Upper lobe of left lung (tissue), 6 donors: ENCODE data around the gene ANKRD11. TPM values are rescaled to one million over a fixed set of nuclear protein-coding genes. Genes with fewer than 3 reads are reported as not detected.

ENCODE experiments used
- ATAC-seq, 2 donors: fragments of 200-7000 bp; cut with Tn5 transposase; one replicate each; pipeline ENCODE4 v1.9.1; 2022; ENCODE audit warnings: mild to moderate bottlenecking in 2 of 2, moderate library complexity in 2 of 2; ENCODE audit not compliant: low FRiP score in 2 of 2
- DNase-seq, 2 donors: peaks; one replicate each; pipeline ENCODE4 v3.0.0-alpha.2; 2019 to 2020
- H3K27ac ChIP-seq, 4 donors: fragments of 200-600 bp; sonication (generic); one replicate each; pipeline ENCODE4 v1.5.1; 2016 to 2019
- H3K27me3 ChIP-seq, 4 donors: fragments of 200-600 bp; sonication (generic); one replicate each; pipeline ENCODE4 v1.5.1; 2017 to 2019
- H3K36me3 ChIP-seq, 4 donors: fragments of 200-600 bp; sonication (generic); one replicate each; pipeline ENCODE4 v1.5.1; 2016 to 2019
- H3K4me1 ChIP-seq, 4 donors: fragments of 200-600 bp; sonication (generic); one replicate each; pipeline ENCODE4 v1.5.1; 2018 to 2019
- H3K4me3 ChIP-seq, 4 donors: fragments of 200-600 bp; sonication (generic); one replicate each; pipeline ENCODE4 v1.5.1; 2017 to 2019; ENCODE audit warnings: mild to moderate bottlenecking in 2 of 4, moderate library complexity in 1 of 4
- H3K9me3 ChIP-seq, 4 donors: fragments of 200-600 bp; sonication (generic); one replicate each; pipeline ENCODE4 v1.5.1; 2018 to 2019
- CTCF ChIP-seq, 6 experiments: fragments of 450-650 bp in 4 of 6; fragments of 200-600 bp in 2 of 6; sonication (generic) in 2 of 6; IDR thresholded peaks; one replicate each; pipeline ENCODE4 v1.5.1; 2016 to 2019; ENCODE audit warnings: antibody characterized with exemption in 6 of 6
- EP300 ChIP-seq, 4 donors: sonication (generic); formaldehyde crosslinking; IDR thresholded peaks; one replicate each; pipeline ENCODE4 v1.5.1; 2017; ENCODE audit warnings: antibody characterized with exemption in 4 of 4, control low read depth in 2 of 4
- POLR2A ChIP-seq, 4 donors: fragments of 450-650 bp; IDR thresholded peaks; one replicate each; pipeline ENCODE4 v1.5.1; 2016 to 2017; ENCODE audit warnings: antibody characterized with exemption in 4 of 4, mild to moderate bottlenecking in 2 of 4
- POLR2AphosphoS5 ChIP-seq, 2 donors: sonication (generic); formaldehyde crosslinking; IDR thresholded peaks; one replicate each; pipeline ENCODE4 v1.5.1; 2017; ENCODE audit warnings: antibody characterized with exemption in 2 of 2
- WGBS, 2 donors: methylation state at CpG; one replicate each; pipeline ENCODE4 v1.1.5; 2017 to 2018; 5-methylcytosine and 5-hydroxymethylcytosine counted together
- small RNA-seq, 4 donors: library from RNA; depleted of rRNA; stranded (forward); fragments of <200 nt; gene quantifications; one replicate each; pipeline ENCODE3, GENCODE V24; 2016
- total RNA-seq, 6 donors: library from RNA; depleted of rRNA in 4 of 6; stranded (reverse); fragments of >200 nt in 4 of 6; gene quantifications; one replicate each; pipeline versions ENCODE4 v1.1.0 to v1.2.1, GENCODE V29; 2016 to 2021
- donor health status: DM: no; HTN: no; CAD: no; lungs with moderate emphysema.
- donor health status: DM: no; HTN: yes; CAD: no; lungs with severe emphysema.

The ANKRD11 gene
- total RNA-seq, 6 donors from 2014 or later: 92.4 to 313 (median 134) TPM

GRCh38 chr16:89230255-89230654, 260.1 kb downstream of the ANKRD11 start:
- H3K4me1 ChIP-seq: peaks cover 0 to 5% (median 2%) of the 10 kb centered on the region in 4 donors
- no peak for ATAC-seq
- H3K4me3 ChIP-seq: no peak overlapping the region
- peaks cover 0 to 16% (median 3%) of the 10 kb centered on the region in 4 donors for H3K9me3 ChIP-seq
- no peak for TF ChIP-seq POLR2AphosphoS5 (IDR thresholded peaks at IDR 0.05)
- no peak for TF ChIP-seq POLR2A (IDR thresholded peaks at IDR 0.05)
- no peak for TF ChIP-seq EP300 (IDR thresholded peaks at IDR 0.05)
- TF ChIP-seq CTCF (IDR thresholded peaks at IDR 0.05): no peak
- WGBS, 2 donors: 95 to 100% methylated on average over 4 to 14 of the region's 14 CpGs
- DNase-seq: no peak
- peaks cover 17 to 77% (median 51%) of the 10 kb centered on the region in 4 donors for H3K36me3 ChIP-seq
- H3K27me3 ChIP-seq: no peaks in the 10 kb centered on the region
- no peak overlapping the region for H3K27ac ChIP-seq

GRCh38 chr16:89224665-89225064, 265.7 kb downstream of the ANKRD11 start:
- Histone ChIP-seq H3K27ac (no peak overlapping the region), H3K9me3 (peaks cover 0 to 16% (median 3%) of the 10 kb centered on the region in 4 donors), H3K4me3 (no peak overlapping the region), H3K4me1 (peaks cover 0 to under 1% (median under 1%) of the 10 kb centered on the region in 4 donors), H3K27me3 (no peaks in the 10 kb centered on the region), H3K36me3 (peaks cover 26 to 83% (median 69%) of the 10 kb centered on the region in 4 donors)
- DNase-seq: no peak
- WGBS, 2 donors: 89 to 94% methylated on average over 8 to 10 of the region's 10 CpGs
- no peak for TF ChIP-seq EP300 (IDR thresholded peaks at IDR 0.05)
- no peak for TF ChIP-seq POLR2A (IDR thresholded peaks at IDR 0.05)
- TF ChIP-seq POLR2AphosphoS5 (IDR thresholded peaks at IDR 0.05): no peak
- TF ChIP-seq CTCF (IDR thresholded peaks at IDR 0.05): no peak
- no peak for ATAC-seq

- no peak for TF ChIP-seq EP300 (IDR thresholded peaks at IDR 0.05)
- TF ChIP-seq POLR2AphosphoS5 (IDR thresholded peaks at IDR 0.05): no peak
- no peak for TF ChIP-seq CTCF (IDR thresholded peaks at IDR 0.05)
- no peak for TF ChIP-seq POLR2A (IDR thresholded peaks at IDR 0.05)
- H3K9me3 ChIP-seq: peaks cover 0 to 14% (median 3%) of the 10 kb centered on the region in 4 donors
- H3K36me3 ChIP-seq: peaks cover 26 to 75% (median 63%) of the 10 kb centered on the region in 4 donors
- peaks cover 8 to 18% (median 12%) of the 10 kb centered on the region in 4 donors for H3K4me1 ChIP-seq
- no peaks in the 10 kb centered on the region for H3K27me3 ChIP-seq
- DNase-seq: no peak
- ATAC-seq: no peak
- WGBS, 2 donors: 95% methylated on average over 21 of the region's 21 CpGs
- no peak overlapping the region for H3K4me3 ChIP-seq
- H3K27ac ChIP-seq: no peak overlapping the region
Measured at GRCh38 chr16:89222931-89223330, 267.4 kb downstream of the ANKRD11 start.

- H3K9me3 ChIP-seq: peaks cover 0 to under 1% (median 0%) of the 10 kb centered on the region in 4 donors
- H3K27me3 ChIP-seq: no peaks in the 10 kb centered on the region
- no peak overlapping the region for H3K27ac ChIP-seq
- H3K36me3 ChIP-seq: peaks cover 20 to 62% (median 50%) of the 10 kb centered on the region in 4 donors
- TF ChIP-seq POLR2AphosphoS5 (IDR thresholded peaks at IDR 0.05): no peak
- peaks cover 12 to 23% (median 16%) of the 10 kb centered on the region in 4 donors for H3K4me1 ChIP-seq
- 81 to 90% methylated on average over 3 of the region's 3 CpGs for WGBS, 2 donors
- ATAC-seq: no peak
- DNase-seq: no peak
- H3K4me3 ChIP-seq: no peak overlapping the region
Measured at GRCh38 chr16:89221604-89222003, 268.8 kb downstream of the ANKRD11 start.

- no peak for TF ChIP-seq POLR2AphosphoS5 (IDR thresholded peaks at IDR 0.05)
Measured at GRCh38 chr16:89219365-89219764, 271.0 kb downstream of the ANKRD11 start.

More at GRCh38 chr16:89219365-89219764, 271.0 kb downstream of the ANKRD11 start:
- DNase-seq (no peak), ATAC-seq (no peak)
- no peaks in the 10 kb centered on the region for H3K27me3 ChIP-seq
- H3K4me1 ChIP-seq: peaks cover 17 to 37% (median 24%) of the 10 kb centered on the region in 4 donors
- H3K27ac ChIP-seq: no peak overlapping the region
- H3K36me3 ChIP-seq: peaks cover 9 to 40% (median 34%) of the 10 kb centered on the region in 4 donors
- no peaks in the 10 kb centered on the region for H3K9me3 ChIP-seq
- WGBS, 2 donors: 69 to 70% methylated on average over 4 to 5 of the region's 5 CpGs
- no peak overlapping the region for H3K4me3 ChIP-seq

Small RNA genes within 50 kb of the gene (small RNA-seq; reads per million reads assigned to genes)
- gene RNU6-430P: 0 reads per million in 4 donors

Other genes with a start within 250 kb of the ANKRD11 start
- gene SPG7, start 17.8 kb upstream of the ANKRD11 start, total RNA-seq: 100 to 1,000 TPM in 4 of 6 donors, 10 to 100 TPM in 2; 72.6 to 419 (median 111) TPM
- gene RPL13, start 70.1 kb upstream of the ANKRD11 start, total RNA-seq: 1,000 to 10,000 TPM; 1,332 to 3,837 (median 2,323) TPM
- 10 to 100 TPM in 1 of 6 donors, 1 to 10 TPM in 3, not detected in 2; 1.4 to 14.7 (median 3.6) TPM for gene CPNE7, start 85.2 kb upstream of the ANKRD11 start, total RNA-seq
- 1 to 10 TPM in 3 of 6 donors, not detected in 3; 1.2 to 2.7 (median 1.5) TPM for gene DPEP1, start 123.1 kb upstream of the ANKRD11 start, total RNA-seq
- gene CHMP1A, start 167.1 kb upstream of the ANKRD11 start, total RNA-seq: 100 to 1,000 TPM in 1 of 6 donors, 10 to 100 TPM in 5; 51.4 to 117 (median 97.8) TPM
- 10 to 100 TPM in 3 of 6 donors, 1 to 10 TPM in 3; 5.8 to 22.0 (median 8.8) TPM for gene SPATA33, start 167.3 kb upstream of the ANKRD11 start, total RNA-seq
- 100 to 1,000 TPM in 2 of 6 donors, 10 to 100 TPM in 4; 38.4 to 197 (median 85.3) TPM for gene CDK10, start 196.1 kb upstream of the ANKRD11 start, total RNA-seq
- gene SPATA2L, start 211.1 kb upstream of the ANKRD11 start, total RNA-seq: 10 to 100 TPM; 11.5 to 49.3 (median 26.5) TPM
- 10 to 100 TPM in 5 of 6 donors, 1 to 10 TPM in 1; 7.4 to 45.1 (median 20.2) TPM for gene VPS9D1, start 230.3 kb upstream of the ANKRD11 start, total RNA-seq
- gene ZNF276, start 231.0 kb upstream of the ANKRD11 start, total RNA-seq: 100 to 1,000 TPM in 1 of 6 donors, 10 to 100 TPM in 5; 28.6 to 172 (median 39.0) TPM